NCI-H1417 treated with DMSO at 0.1 percent for 48 hours (cell line): ENCODE measurements around the gene GALNT16.

ENCODE experiments used
- DNase-seq: peaks from one replicate; lab custom pipeline; 2025; lab: John Stamatoyannopoulos, UW

GALNT16 gene

DNA sequence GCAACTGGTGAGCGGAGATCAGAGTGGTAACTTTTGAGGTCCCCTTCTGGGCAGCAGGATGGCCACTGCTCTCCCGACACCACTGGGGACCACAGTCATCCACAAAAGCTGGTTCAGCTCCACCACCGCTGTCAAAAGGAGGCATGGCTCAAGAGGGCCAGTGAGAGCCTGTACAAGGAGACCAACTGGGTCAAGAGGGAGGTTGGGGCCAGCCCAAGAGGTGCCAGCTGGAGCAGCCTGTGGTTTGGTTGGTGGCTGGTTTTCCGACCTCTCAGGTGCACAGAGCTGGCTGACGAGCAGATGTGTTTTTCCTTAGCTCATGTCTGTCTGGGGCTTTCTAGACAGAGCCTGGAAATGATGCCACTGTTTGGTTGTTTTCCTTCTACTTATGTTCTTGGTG, 78.0 kb downstream of the GALNT16 start:
- no peak for DNase-seq

DNA sequence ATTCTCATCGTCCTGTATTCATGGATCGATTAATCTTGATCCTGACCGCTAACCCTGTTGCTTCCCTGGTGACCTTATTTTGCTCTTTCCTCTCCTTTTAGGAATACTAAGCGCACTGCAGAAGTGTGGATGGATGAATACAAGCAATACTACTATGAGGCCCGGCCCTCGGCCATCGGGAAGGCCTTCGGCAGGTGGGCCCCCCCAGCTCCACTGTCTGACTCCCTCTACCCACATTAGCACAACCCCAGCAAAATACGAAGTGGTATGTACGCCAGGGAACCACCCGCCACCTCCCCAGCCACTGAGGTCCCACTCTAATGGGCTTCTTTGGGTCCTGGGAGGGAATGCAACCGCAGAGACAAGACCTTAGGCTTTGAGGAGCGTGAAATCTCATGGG, 79.5 kb downstream of the GALNT16 start:
- no peak for DNase-seq

DNA sequence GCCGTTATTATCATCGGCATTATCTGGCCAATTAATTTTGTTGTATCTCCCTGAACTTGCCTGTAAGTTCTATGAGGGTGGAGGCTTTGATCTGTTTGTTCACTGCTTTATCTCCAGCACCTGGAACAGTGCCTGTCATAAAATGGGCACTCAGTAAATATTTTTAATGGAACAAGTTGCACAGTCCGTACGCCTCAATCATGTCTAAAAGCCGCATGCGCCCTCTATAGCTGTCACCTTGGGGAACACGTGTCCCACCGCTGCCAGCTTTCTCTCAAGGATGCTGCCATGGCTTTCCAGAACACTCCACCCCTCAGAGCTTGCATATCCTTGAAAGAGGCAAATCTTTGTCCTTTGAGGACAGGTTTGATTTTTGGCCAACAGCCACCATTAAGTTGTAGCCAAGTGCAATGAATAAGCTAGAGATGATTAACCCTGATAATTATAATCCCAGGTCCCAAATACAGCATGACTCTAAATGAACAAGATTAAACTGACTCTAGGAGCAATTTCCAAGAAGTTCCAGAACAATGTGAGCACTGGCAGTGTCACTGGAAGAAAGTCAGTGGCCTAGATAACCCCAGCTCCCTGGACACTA, 83.1 kb downstream of the GALNT16 start:
- no peak for DNase-seq

DNA sequence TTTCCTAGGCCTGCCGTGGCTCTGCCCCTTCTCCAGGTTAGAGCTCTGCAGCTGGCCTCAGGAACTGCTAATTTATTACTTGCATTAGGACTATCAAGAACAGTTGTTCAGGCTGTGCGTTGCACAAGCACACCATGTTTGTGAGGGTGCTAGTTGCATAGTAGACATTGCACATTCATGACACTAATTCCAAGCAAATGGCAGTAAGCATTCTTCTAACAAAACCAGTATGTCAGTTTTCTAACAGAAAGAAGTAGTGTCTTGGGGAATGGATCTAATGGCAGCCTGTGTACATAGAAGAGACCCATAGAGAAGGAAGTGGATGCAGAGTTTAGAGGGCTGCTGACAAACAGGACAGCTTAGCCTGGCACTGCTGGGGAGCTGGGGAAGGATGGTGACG, 84.2 kb downstream of the GALNT16 start:
- DNase-seq, result no peak

DNA sequence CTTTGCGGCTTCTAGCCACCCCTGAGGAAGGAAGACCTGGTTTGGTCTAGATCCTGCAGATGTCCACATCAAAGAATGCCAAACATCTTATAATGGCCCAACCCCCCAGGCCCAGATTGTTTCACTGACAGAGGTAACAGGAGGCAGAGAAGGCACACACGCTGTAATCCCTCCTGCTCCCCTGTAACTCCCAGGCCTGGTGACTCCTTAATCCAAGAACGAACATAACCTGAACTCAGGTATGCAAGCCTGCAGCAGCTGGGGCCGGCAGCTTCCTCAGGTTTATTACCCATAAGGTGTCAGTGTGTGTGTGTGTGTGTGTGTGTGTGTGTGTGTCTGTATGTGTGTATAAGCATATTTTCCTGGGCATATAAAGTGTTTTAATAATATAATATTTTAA, 85.4 kb downstream of the GALNT16 start:
- DNase-seq, result no peak

- no peak for DNase-seq
Observed at GRCh38 chr14:69346710-69347109, 86.8 kb downstream of the GALNT16 start.

GRCh38 chr14:69349091-69349777, 89.3 kb downstream of the GALNT16 start:
- DNase-seq, result no peak

GRCh38 chr14:69350892-69351291, 90.9 kb downstream of the GALNT16 start:
- DNase-seq, result no peak

DNA sequence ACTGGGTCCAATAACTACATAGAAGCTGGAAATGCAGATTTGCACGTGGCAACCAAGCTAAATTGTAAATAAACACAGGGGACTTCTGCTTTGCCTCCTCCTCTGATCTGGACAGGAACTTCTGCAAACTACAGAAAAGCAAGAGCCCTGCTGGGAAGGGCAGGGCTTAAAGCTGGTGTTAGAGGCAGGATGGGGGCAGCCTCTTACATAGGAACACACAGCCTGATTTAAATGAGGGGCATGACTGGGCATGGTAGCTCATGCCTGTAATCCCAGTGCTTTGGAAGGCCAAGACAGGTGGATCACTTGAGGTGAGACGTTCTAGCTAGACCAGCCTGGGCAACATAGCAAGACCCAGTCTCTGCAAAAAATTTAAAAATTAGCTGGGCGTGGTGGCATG, 91.4 kb downstream of the GALNT16 start:
- no peak for DNase-seq

DNA sequence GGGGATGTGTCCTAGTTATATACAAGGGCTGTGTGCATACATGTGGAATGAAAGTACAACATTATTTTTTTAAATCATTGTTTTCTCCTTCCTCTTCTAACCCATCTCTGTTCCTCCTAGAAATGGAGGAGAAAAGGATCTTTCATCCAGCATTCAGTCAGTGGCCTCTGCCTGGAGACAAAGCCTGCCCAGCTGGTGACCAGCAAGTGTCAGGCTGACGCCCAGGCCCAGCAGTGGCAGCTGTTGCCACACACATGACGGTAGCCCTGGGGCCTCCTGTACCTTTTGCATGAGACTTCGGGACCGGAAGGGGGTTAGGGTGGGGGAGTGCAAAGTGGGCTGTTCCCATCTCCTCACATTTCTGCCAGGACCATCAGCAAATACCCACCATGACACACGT, 92.0 kb downstream of the GALNT16 start:
- DNase-seq, result no peak

DNA sequence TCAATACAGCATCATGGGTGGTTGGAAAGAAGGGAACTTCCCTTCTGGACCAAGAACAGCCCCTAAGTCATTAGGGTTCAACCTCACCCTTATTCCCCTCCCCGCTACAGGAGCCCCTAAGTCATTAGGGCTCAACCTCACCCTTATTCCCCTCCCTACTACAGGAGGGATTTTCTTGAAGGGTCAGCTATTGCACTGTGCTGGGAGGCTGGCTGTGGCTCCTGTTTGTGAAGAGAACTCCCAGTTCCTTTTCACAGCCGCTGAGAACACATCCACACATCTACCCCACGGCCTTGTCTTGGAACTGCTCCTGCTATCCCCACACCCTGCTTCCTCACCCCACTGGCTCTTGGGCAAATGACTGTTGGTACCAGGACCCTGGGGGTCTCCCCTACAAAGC, 93.2 kb downstream of the GALNT16 start:
- no peak for DNase-seq

GRCh38 chr14:69354383-69355153, 94.6 kb downstream of the GALNT16 start:
- no peak for DNase-seq

DNA sequence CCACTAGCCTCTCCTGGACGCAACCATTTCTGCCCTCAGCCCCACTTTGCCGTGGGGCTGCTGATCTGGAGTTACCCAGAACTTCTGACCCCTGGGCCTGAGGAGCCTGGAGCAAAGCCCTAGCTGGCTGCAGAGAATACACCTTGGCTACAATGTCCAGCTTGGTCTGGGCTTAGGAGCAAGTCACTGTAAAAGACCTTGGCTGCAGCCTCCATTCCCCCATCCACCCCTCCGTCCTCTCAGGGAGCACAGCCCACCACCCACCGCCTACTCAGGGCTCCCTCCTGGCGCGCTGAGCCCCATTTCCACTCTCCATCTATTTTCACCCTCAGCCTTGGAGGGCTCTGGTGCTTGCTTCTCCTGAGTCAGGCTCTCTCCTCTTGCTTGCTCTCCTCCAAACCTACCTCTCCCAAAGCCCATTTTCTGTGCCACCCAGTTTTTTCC, 95.2 kb downstream of the GALNT16 start:
- DNase-seq, result no peak

GRCh38 chr14:69355607-69356281, 95.8 kb downstream of the GALNT16 start:
- no peak for DNase-seq

DNA sequence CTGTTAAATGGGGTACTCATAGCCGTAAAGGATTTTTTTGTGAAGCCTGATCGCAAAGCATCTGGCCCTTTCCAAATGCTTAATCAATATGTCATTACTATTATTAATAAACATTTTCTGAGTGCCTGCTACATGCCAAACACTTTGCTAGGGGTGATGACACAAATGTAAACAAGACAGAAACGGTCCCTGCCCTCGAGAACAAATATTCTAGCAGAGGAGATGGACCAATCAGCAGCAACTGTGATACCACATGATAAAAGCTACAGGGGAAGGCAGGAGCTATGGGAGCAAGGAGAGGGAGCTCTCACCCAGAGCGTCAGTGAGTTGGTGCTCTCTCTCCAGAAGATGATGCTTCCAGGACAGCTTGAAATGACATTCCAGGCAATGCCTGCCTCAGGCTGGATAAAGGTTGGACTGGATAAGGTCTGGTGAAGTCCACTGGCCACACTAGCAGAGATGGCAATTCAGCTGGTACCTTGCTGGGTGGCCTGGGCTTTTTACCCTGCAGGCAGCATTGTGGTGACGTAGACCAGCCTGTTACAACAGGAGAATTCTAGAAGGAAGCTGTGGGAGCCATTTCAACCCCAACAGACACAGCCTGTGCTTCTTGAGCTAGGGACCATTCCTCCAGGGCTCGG, 97.1 kb downstream of the GALNT16 start:
- no peak for DNase-seq

DNA sequence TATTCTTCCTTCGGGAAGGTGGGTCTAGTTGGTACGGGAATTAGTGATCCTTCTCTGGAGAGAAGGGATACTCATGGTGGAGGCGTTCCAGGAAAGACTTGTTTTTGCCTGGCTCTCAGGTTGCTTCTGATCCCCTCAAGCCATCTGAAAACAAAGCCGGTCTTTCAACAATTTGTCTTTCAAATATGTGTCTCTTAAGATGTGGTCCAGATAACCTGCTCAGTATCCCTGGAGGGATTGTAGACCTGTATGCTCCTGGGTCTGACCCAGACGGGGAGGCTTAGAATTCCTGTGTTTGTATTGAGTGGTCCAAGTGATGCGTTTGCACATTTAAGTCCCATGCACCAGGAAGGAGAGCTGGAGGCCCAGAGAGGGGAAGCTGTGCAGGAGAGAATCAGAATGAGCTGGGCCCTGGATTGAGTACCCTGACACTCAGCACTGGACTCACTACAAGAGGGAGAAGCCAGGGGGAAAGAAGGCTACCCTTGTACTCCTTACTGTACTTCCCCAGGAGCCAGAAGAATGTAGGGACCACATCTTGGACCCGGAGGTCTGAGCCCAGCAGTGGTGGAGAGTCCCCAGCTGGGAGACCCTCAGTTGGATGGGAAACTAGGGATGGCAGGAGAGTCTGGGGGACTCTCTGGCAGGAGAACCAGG, 97.7 kb downstream of the GALNT16 start:
- no peak for DNase-seq

GRCh38 chr14:69358233-69358963, 98.4 kb downstream of the GALNT16 start:
- DNase-seq, result no peak

GRCh38 chr14:69358966-69359365, 99.0 kb downstream of the GALNT16 start:
- DNase-seq, result no peak

DNA sequence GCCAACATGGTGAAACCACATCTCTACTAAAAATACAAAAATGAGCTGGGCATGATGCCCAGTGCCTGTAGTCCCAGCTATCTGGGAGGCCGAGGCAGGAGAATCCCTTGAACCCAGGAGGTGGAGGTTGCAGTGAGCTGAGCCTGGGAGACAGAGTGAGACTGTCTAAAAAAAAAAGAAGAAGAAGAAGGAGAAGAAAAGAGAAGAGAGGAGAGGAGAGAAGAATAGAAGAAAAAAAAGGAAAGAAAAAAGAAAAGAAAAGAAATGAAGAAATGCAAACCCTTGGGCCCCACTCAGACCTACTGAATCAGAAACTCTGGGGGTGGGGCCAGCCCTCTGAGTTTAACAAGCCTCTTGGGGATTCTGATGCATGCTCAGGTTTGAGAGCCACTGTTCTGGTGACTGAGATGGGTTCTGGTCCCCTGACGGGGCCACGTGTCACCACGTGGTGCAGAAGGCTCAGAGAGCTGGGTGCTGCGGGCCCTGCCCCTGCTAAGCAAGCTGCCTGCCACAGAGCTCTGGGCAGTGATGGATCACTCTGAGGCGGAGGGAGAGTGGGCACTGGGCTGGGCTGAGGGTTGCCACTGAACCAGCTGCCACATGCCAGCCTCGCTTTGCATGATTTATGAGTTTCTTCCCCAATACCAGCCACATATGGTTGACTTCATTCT, 100.6 kb downstream of the GALNT16 start:
- peak; percentile 1 for DNase-seq

- DNase-seq, result no peak
Observed at GRCh38 chr14:69363055-69363454, 103.1 kb downstream of the GALNT16 start.
